Measurements from ENCODE around the gene TNIP2.

GRCh38 chr4:2803624-2804448 is 47.7 kb upstream of the TNIP2 start:
- no peak for TF ChIP-seq POU6F1 (CRISPR knock-in tag; IDR thresholded peaks at IDR 0.05; ENCODE audit: borderline replicate concordance, low read depth)
- TF ChIP-seq PPARA (CRISPR knock-in tag; IDR thresholded peaks at IDR 0.05; ENCODE audit: borderline replicate concordance): no peak
- no peak for TF ChIP-seq PATZ1 (CRISPR knock-in tag; IDR thresholded peaks at IDR 0.05; ENCODE audit: borderline replicate concordance)
- TF ChIP-seq ISL1 (CRISPR knock-in tag; IDR thresholded peaks at IDR 0.05): no peak
- no peak for TF ChIP-seq CREB5 (CRISPR knock-in tag; IDR thresholded peaks at IDR 0.05; ENCODE audit: low read depth)
- no peak for TF ChIP-seq ZNF565 (CRISPR knock-in tag; conservative IDR thresholded peaks at IDR 0.05; ENCODE audit: low read depth)
- no peak for TF ChIP-seq CSDC2 (CRISPR knock-in tag; IDR thresholded peaks at IDR 0.05)
- TF ChIP-seq RARB (CRISPR knock-in tag; IDR thresholded peaks at IDR 0.05): no peak

Measured in SK-N-SH treated with all-trans-retinoic acid at 6 μM for 48 hours (cell line).